A549 (cell line): ENCODE data around the gene RTN4R. TPM values are rescaled to one million over a fixed set of nuclear protein-coding genes. Genes with fewer than 3 reads are reported as not detected.

Source experiments
- ATAC-seq, 2 experiments: fragments of 200-7000 bp in 1 of 2; fragments of >200 bp in 1 of 2; cut with Nextera tagmentation in 1 of 2; cut with Tn5 transposase in 1 of 2; 3 replicates each; pipeline versions ENCODE4 v1.8.0 to v1.9.1; 2018 to 2020; ENCODE audit warnings: mild to moderate bottlenecking in 1 of 2, moderate library complexity in 1 of 2
- CTCF ChIA-PET: fragments of 300-600 bp; sonication (Branson Sonifier 250); formaldehyde crosslinking; extraction: SDS; loops from one replicate; lab custom pipeline; 2021; ENCODE audit warnings: antibody characterized with exemption, inconsistent platforms; lab: Yijun Ruan, JAX
- POLR2A ChIA-PET: fragments of 350-600 bp; formaldehyde crosslinking; extraction: SDS; loops from one replicate; lab custom pipeline; 2021; ENCODE audit warnings: antibody characterized with exemption, inconsistent platforms; lab: Yijun Ruan, JAX
- DNase-seq, 2 experiments: peaks; one replicate each; pipeline versions ENCODE4 v3.0.0 to v3.0.0-alpha.2; 2011 to 2016; ENCODE audit warnings: low read depth in 1 of 2, low spot score in 1 of 2
- FAIRE-seq: peaks from 2 replicates; lab custom pipeline; 2011; peaks lifted over from hg19 to GRCh38; lab: Jason Lieb, UNC
- H3K27ac ChIP-seq, 2 experiments: fragments of >200 bp; sonication (Bioruptor Twin); formaldehyde crosslinking; 3 replicates each; pipeline ENCODE4 v1.5.1; 2016 to 2017
- H3K4me1 ChIP-seq: fragments of >200 bp; sonication (Bioruptor Twin); formaldehyde crosslinking; 3 replicates; pipeline ENCODE4 v1.6.1; 2016
- H3K4me2 ChIP-seq: fragments of >200 bp; sonication (Bioruptor Twin); formaldehyde crosslinking; 3 replicates; pipeline ENCODE4 v1.6.1; 2016
- H3K4me3 ChIP-seq: fragments of >200 bp; sonication (Bioruptor Twin); formaldehyde crosslinking; 3 replicates; pipeline ENCODE4 v1.5.1; 2016
- H3K9me3 ChIP-seq: fragments of >200 bp; sonication (Bioruptor Twin); formaldehyde crosslinking; 3 replicates; pipeline ENCODE4 v1.6.1; 2016
- ATOH8 ChIP-seq: fragments of 250-450 bp; sonication (Bioruptor Pico); IDR thresholded peaks from 2 replicates; pipeline ENCODE4 v1.5.0; 2020; ENCODE audit warnings: low read depth, mild to moderate bottlenecking, moderate library complexity
- CEBPB ChIP-seq, 2 experiments: fragments of >200 bp in 1 of 2; sonication (Bioruptor Twin) in 1 of 2; formaldehyde crosslinking in 1 of 2; IDR thresholded peaks; 2 replicates each; pipeline ENCODE4 v1.6.1; 2012 to 2016
- CHD2 ChIP-seq: fragments of 150-350 bp; IDR thresholded peaks from 2 replicates; pipeline ENCODE4 v1.6.1; 2014; ENCODE audit warnings: low read length; ENCODE audit not compliant: partially characterized antibody
- E2F6 ChIP-seq: IDR thresholded peaks from 2 replicates; pipeline ENCODE4 v1.6.1; 2012; ENCODE audit warnings: low read depth, borderline replicate concordance
- EHF ChIP-seq: fragments of 250-450 bp; sonication (Bioruptor Pico); IDR thresholded peaks from 2 replicates; pipeline ENCODE4 v1.5.0; 2020; ENCODE audit warnings: mild to moderate bottlenecking
- FOXS1 ChIP-seq: fragments of 250-450 bp; sonication (Bioruptor Pico); IDR thresholded peaks from 2 replicates; pipeline ENCODE4 v1.5.0; 2020; ENCODE audit warnings: mild to moderate bottlenecking, moderate library complexity
- HES2 ChIP-seq: fragments of >200 bp; sonication (Bioruptor Twin); formaldehyde crosslinking; IDR thresholded peaks from 2 replicates; pipeline ENCODE4 v1.6.1; 2016
- HMGXB4 ChIP-seq: fragments of 250-450 bp; sonication (Bioruptor Pico); IDR thresholded peaks from 2 replicates; pipeline ENCODE4 v1.5.0; 2021; ENCODE audit warnings: mild to moderate bottlenecking, moderate library complexity, borderline replicate concordance
- HOXA7 ChIP-seq: fragments of 250-450 bp; sonication (Bioruptor Pico); IDR thresholded peaks from 2 replicates; pipeline ENCODE4 v1.5.0; 2020; ENCODE audit warnings: mild to moderate bottlenecking, moderate library complexity
- HOXB13 ChIP-seq: fragments of 250-450 bp; sonication (Bioruptor Pico); IDR thresholded peaks from 2 replicates; pipeline ENCODE4 v1.5.0; 2020; ENCODE audit warnings: low read depth, mild to moderate bottlenecking, moderate library complexity
- HOXB5 ChIP-seq: fragments of 250-450 bp; sonication (Bioruptor Pico); IDR thresholded peaks from 2 replicates; pipeline ENCODE4 v1.5.0; 2020; ENCODE audit warnings: mild to moderate bottlenecking, moderate library complexity
- KDM5A ChIP-seq: fragments of 200-600 bp; sonication (generic); IDR thresholded peaks from 2 replicates; pipeline ENCODE4 v1.6.1; 2016; ENCODE audit warnings: antibody characterized with exemption, mild to moderate bottlenecking
- NPAS2 ChIP-seq: fragments of 250-450 bp; sonication (Bioruptor Pico); IDR thresholded peaks from 2 replicates; pipeline ENCODE4 v1.8.0; 2022; ENCODE audit warnings: mild to moderate bottlenecking, moderate library complexity, borderline replicate concordance
- PHF8 ChIP-seq: fragments of 200-600 bp; sonication (generic); IDR thresholded peaks from 2 replicates; pipeline ENCODE4 v1.6.1; 2016; ENCODE audit warnings: low read depth, mild to moderate bottlenecking, antibody characterized with exemption, moderate library complexity, borderline replicate concordance
- POLR2AphosphoS2 ChIP-seq: conservative IDR thresholded peaks from 2 replicates; pipeline ENCODE4 v1.6.1; 2012; ENCODE audit warnings: low read length, improper control_type of control experiment, inconsistent platforms
- TFCP2L1 ChIP-seq: fragments of 250-450 bp; sonication (Bioruptor Pico); IDR thresholded peaks from 2 replicates; pipeline ENCODE4 v1.5.0; 2021; ENCODE audit warnings: mild to moderate bottlenecking
- USF2 ChIP-seq: fragments of 450-650 bp; IDR thresholded peaks from 2 replicates; pipeline ENCODE4 v1.6.1; 2014; ENCODE audit warnings: antibody characterized with exemption
- WGBS: methylation state at CpG from one replicate; pipeline ENCODE4 v1.1.6; 2017; ENCODE audit errors: missing lambda C conversion rate; 5-methylcytosine and 5-hydroxymethylcytosine counted together
- polyA plus RNA-seq, 4 experiments: library from polyadenylated mRNA; depleted of rRNA in 3 of 4; stranded (reverse); fragments of >200 nt; fragmentation: RNase III in 1 of 4; extraction: RNeasy Plus Mini Kit Qiagen cat#74134 plus additional on column Dnase treatment in 1 of 4; gene quantifications; 2 replicates in 3 of 4; 3 replicates in 1 of 4; pipeline ENCODE4 v1.2.3, GENCODE V29; 2011 to 2017

RTN4R gene
- polyA plus RNA-seq, 2 of the 4 experiments (the other 2 are of a cell fraction), result 1.0 to 2.7 TPM

GRCh38 chr22:20244691-20245576 is 23.2 kb downstream of the RTN4R start:
- FAIRE-seq (no peak), ATAC-seq (no peak), DNase-seq (no peak)
- Histone ChIP-seq H3K4me1 (no peaks in the 10 kb centered on the region), H3K4me3 (no peak overlapping the region), H3K4me2 (no peak overlapping the region), H3K27ac (no peak overlapping the region), H3K9me3 (no peaks in the 10 kb centered on the region)
- POLR2A ChIA-PET, result no interaction called here
- 86% methylated on average over 19 of the region's 24 CpGs for WGBS
- TF ChIP-seq CHD2, result no peak
- no peak for TF ChIP-seq HOXB5 (CRISPR knock-in tag)
- no peak for TF ChIP-seq FOXS1 (CRISPR knock-in tag)
- no peak for TF ChIP-seq HOXA7 (CRISPR knock-in tag)
- no peak for TF ChIP-seq KDM5A
- TF ChIP-seq POLR2AphosphoS2, result no peak
- TF ChIP-seq CEBPB (IDR thresholded peaks at IDR 0.05), result no peak
- no peak for TF ChIP-seq HES2
- no peak for TF ChIP-seq ATOH8 (CRISPR knock-in tag)
- CTCF ChIA-PET, result interaction anchor here (0.9 kb wide), 1 partner anchor 41 kb away, joined by 3 read pairs; no protein-coding TSS in a partner anchor

GRCh38 chr22:20244250-20244648 is 23.9 kb downstream of the RTN4R start:
- ATAC-seq, result no peak
- POLR2A ChIA-PET, result no interaction called here
- 96% methylated on average over 8 of the region's 10 CpGs for WGBS
- Histone ChIP-seq H3K27ac (no peak overlapping the region), H3K4me1 (no peaks in the 10 kb centered on the region), H3K4me2 (no peak overlapping the region), H3K9me3 (no peaks in the 10 kb centered on the region), H3K4me3 (no peak overlapping the region)
- DNase-seq, result no peak
- no peak for FAIRE-seq
- CTCF ChIA-PET, result interaction anchor here (0.9 kb wide), 1 partner anchor 42 kb away, joined by 3 read pairs; no protein-coding TSS in a partner anchor
- no peak for TF ChIP-seq TFCP2L1 (CRISPR knock-in tag)
- TF ChIP-seq HOXA7 (CRISPR knock-in tag), result no peak
- TF ChIP-seq HES2, result no peak
- no peak for TF ChIP-seq NPAS2 (CRISPR knock-in tag)
- TF ChIP-seq PHF8, result no peak
- no peak for TF ChIP-seq EHF (CRISPR knock-in tag)
- TF ChIP-seq USF2, result no peak

- peak overlapping the region in 1 of 2 experiments; percentile 65; a peak in 2 of 6 replicates for H3K27ac ChIP-seq
- H3K9me3 ChIP-seq, result no peaks in the 10 kb centered on the region
- H3K4me2 ChIP-seq, result 0 out of 3 replicates have a peak overlapping the region, but pooled peaks have one; percentile 26
- TF ChIP-seq HMGXB4 (CRISPR knock-in tag), result no peak
- TF ChIP-seq HOXB13 (CRISPR knock-in tag), result no peak
- TF ChIP-seq E2F6, result no peak
- ChIA-PET CTCF (interaction anchor here (0.9 to 1.1 kb wide), 2 partner anchors 42 to 90 kb away, joined by 3 read pairs; no protein-coding TSS in a partner anchor), POLR2A (no interaction called here)
- H3K4me3 ChIP-seq, result no peak overlapping the region
- DNase-seq (peak; percentile 13 to 33), ATAC-seq (peak in 1 of 2 experiments; percentile 73; a peak in 3 of 6 replicates), FAIRE-seq (no peak)
- WGBS, result 48% methylated on average over 9 of the region's 16 CpGs
- H3K4me1 ChIP-seq, result no peaks in the 10 kb centered on the region
Measured at GRCh38 chr22:20243537-20244249, 24.4 kb downstream of the RTN4R start.
